HG03066 (cell line): Measurements from ENCODE around the gene MARCHF9.

Experiments used
- ATAC-seq: cut with Tn5 transposase; IDR thresholded peaks from one replicate; pipeline ENCODE4 v1.9.1; 2021; ENCODE audit warnings: low read depth; ENCODE audit not compliant: unreplicated experiment

The MARCHF9 gene

DNA sequence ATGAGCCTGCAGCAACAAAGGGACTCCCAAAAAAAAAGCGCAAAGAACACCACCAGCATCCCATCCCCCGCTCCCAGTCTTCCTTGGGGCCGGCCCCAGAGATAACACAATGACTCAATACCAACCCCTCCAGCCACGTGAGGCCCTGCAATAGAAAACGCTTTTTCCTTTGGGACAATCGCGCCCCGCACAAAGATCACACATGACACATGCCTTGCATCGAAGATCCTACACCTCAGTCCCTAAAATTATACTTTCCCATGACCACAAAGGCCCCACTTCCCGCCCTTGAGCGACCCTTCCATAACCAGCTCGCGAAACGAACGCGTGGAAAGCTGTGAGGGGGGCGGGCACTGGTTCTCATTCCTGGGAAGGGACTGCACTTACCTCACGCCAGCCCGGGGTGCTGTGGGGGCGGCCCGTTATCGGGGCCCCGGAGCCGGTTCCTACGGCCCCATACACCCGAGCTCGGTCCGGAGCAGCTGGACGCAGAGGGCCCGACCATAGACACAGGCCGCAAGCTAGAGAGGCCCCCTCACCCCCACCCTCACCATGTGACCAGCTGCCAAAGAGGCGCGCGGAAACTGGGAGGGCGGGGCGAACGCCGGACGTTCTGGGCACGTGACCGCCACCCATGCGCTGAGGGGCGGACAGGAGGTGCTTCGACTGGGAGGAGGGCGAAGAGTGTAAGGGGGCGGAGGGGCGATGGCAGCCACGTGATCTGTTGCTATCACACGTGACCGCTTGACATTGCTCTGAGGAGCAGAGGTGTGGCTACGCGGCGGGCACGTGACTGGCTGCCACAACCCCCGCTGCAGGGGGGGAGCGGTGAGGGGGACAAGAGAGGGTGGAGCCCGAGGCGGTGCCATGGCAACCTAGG is 2.9 kb upstream of the MARCHF9 start, which contains the start of gene CDK4:
Gene CDK4 (minus strand): TSS at position 523 of the 880 bp plus-strand sequence. CDS start 593 bp downstream, outside the sequence.
- ATAC-seq: peak; percentile 62

DNA sequence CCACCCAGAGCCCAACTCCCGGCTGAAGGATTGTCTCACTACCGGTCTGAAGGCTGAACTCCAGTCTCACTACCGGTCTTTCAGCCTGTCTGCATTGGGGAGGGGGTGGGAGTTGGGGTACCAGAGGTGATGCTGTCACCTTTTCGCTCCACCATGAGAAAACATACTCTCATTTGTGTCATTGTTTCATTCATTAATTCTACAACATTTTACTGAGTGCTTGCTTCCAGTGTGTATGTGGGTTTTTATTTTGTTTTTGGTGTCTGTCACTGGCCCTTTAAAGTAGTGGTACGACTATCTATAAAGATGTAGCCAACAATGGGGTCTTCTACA is 2.3 kb upstream of the MARCHF9 start:
- ATAC-seq: no peak

DNA sequence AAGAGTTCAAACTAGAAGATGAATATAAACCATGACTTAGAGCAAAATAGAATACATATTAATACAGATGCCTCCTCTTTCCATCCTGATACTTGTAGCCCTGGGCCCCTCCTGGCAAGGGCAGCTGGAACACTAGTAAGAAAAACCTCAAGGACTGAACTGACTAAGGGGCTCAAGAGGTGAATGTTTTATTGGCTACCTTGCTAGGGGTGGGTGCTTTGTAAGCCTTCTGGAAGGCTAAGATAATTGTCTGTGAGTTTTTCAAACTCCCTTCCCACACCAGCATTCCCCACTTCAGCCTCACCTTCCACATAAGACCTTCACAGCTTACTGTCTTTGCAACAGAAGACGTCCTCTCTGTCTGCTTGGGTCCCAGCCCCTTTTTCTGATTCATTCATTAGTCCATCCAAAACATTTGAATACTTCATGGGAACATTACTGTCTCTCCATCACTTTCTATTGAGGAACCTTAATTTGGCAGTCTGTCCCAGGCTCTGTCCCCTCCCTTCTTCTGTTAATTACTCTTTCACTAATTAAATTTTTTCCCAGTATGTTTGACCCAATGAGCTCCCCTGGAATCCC is 1.1 kb upstream of the MARCHF9 start:
- no peak for ATAC-seq

DNA sequence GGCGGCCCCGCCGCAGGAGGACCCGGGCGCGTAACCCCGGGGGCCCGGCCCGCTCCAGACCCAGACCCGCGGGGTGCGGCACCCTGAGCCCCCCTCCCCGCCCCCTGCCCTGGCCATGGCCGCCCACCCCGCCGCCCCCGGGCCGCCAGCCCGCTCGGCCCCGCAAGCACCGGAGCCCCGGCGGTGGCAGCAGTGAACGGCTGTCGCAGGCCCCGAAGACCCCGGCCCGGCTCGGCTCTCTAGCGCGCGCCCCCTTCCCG is 221 bp downstream of the MARCHF9 start:
- no peak for ATAC-seq

DNA sequence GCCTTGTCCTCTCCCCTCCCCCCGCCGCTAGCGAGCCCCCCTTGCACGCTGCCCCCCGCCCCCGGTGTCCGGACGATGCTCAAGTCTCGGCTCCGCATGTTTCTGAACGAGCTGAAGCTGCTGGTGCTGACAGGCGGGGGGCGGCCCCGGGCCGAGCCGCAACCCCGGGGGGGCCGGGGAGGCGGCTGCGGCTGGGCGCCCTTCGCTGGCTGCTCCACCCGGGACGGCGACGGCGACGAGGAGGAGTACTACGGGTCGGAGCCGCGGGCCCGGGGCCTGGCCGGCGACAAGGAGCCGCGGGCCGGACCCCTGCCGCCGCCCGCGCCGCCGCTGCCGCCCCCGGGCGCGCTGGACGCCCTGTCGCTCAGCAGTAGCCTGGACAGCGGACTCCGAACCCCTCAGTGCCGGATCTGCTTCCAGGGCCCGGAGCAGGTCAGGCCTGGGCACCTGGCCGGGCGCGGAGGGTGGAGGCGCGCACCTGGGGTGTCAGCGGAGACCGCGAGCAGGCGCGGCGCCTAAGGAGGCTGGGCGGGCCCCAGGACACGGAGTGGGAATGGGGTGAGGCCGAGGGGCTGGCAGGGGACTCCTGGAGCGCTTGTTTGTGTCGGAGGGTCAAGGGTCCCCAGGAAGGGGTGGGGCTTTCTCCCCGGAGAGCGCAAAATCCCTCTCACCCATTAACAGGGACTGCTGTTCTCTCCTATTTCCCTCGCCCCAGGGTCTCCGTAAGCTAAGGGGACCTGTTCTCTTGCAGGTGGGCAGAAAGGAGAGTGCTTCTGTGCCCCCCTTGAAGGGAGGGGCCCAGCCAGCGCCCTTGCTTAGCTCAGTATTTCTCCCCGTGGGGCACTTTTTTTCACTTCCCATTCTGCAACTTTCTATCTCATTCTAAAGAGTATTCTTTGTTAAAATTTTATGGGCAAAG is 810 bp downstream of the MARCHF9 start:
- ATAC-seq: no peak

DNA sequence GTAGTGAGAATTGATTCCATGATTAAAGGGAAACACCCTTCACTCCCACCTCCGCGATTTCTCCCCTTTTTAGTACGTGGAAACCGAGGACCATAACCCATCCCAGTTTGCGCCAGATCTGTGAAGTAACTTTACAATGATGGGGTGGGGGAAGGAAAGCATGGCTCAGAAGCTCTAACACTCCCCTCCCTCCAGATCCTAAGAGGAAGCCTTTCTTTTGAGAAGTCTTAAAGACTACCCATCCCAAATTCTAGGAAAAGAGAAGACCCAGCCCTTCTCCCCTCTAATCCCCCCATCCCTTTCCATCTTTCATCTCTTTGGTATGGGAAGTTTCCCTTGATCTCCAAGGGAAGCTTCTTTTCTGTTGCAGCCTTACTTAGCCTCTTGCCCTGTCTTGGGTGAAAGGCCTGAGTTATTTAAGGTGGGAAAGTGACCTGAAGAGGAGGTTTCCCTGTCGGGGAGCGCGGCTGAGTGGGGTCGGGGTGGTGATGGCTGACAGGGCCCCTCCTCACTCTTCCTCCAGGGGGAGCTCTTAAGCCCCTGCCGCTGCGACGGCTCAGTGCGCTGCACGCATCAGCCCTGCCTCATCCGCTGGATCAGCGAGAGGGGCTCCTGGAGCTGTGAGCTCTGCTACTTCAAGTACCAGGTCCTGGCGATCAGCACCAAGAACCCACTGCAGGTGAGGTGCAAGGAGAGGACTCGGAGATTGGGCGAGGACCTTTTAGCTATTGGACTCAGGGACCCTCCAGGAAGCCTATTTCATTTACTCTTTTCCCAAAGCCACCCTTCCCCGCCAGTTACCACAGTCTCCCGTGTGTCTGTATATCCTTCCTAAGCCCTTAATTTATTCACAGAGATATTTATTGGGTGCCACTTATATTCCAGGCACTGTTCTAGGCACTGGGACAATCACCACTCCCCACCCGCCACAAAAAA is 1.8 kb downstream of the MARCHF9 start:
- no peak for ATAC-seq

DNA sequence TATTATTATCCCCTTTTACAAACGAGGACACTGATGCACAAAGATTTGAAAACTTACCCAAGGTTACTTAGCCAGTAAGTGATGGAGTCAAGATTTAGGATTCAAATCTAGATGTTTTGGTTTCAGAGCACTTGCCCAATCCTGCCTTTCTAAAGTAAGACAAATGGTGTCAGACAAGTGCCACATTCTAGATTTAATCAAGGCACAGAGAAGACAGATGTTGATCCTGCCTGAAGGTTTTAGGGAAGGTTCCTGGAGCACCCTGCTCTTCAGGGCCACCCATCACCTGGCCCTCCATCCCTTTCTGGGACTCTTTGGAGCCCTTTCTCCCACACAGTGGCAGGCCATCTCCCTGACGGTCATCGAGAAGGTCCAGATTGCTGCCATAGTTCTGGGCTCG is 2.9 kb downstream of the MARCHF9 start:
- no peak for ATAC-seq

DNA sequence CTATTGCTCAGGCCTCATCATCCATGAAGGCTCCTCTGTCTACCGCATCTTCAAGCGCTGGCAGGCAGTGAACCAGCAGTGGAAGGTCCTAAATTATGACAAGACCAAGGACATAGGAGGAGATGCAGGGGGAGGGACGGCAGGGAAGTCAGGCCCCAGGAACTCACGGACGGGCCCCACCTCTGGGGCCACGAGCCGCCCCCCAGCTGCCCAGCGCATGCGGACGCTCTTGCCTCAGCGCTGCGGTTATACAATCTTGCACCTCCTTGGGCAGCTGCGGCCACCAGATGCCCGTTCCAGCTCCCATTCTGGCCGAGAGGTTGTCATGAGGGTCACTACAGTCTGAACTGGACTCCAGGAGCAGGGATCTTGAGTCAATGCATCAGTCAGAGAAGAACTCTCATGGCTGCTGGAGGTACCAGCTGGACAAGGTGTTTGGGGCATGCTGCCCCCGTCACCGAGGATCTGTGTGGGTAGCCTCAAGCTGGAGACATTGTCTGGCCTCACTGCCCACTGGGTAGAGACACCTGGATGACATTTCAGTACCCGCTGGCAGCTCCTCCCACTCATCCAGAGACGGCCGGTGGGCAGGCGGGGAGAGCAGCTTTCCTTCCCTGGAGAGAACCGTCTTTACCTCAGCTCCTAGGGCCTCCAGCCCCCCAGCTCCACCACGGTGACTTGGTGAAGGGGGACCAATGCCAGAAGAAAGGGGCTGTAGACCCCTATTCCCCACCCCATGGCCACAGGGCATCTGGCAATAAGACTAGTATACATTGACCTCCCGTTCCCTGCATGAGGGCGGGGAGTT is 3.9 kb downstream of the MARCHF9 start:
- no peak for ATAC-seq

DNA sequence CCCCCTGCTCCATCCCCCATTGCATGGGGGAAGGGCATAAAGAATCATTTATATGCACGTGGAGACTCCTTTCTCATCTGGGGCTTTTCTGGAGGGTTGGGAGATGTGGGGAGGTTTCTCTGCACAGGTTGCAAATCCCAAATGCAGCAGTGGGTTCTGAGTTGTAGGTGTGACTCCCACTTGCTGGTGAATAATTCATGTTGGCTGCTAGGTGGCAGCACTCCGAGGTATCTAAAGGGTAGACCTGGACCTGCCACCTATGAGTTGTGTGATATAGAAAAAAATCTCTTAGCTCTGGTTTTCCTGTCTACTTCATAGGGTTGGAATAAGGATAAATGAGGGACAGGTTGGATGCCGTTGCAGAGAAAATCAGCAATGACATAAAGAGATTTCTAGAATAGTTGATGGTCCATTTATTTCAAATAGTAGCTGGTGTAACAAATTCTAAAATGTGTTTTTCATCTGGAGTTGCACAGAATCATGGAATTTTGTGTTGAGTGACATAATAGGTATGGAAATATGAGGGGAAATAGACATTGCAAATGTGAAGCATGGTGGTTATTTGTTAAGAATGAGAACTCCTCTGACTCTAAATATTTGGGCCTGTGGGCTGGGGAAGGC is 4.6 kb downstream of the MARCHF9 start:
- no peak for ATAC-seq

DNA sequence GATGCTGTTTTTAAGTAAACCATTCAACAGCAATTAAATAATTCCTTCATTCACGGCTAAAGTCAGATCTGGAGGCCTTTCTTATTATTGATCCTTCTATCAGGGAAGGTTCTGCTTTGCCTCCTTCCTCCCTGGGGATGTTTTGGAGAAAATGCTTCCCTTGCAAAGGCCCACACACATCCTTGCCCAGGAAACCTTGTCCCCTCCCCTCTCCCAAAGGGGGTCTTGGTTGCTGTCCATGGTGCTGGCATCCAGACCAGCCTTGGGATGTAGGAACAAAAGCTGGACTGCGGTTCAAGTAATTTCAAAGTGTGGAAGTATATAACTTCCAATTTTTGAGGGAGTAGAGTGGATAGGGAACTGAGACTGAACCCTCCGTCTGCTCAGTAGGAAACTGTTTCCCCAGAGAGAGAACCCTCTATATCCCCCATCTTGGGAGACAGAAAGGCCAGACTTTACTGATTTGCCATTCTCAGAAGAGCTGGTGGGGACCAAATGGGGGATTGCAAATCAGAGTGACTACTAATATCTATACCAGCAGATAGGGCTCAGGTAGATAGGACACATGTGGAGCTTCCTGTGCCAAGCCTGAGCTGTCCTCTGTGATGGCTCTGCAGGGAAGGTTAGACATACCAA is 5.6 kb downstream of the MARCHF9 start:
- no peak for ATAC-seq

DNA sequence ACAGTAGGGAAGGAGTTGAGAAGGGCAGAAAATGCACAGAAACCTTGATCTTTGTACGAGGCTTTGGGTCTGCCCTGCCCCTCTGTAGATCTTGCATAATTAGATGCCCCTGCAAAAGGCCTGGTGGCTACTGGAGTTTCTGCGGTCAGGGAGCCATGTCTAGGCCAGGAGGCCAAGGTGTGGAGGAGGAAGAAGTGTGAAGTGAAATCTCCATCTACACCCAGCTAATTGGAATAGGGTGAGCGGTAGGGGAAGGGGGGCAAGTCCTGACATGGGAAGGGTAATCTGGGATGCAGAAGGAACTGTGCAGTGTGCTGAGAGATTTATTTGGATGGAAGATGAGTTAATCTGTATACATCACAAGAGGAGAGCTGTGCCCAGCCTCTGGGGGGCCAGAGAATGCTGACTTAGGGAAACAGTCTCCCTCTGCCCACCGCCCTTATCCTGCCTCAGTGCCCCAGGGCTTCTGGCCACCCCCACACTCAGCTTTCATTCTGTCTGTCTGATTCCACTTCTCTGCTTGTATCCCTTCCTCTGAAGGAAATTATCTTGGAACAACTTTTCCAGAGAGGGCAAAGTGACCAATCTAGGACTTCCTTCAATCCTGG is 6.6 kb downstream of the MARCHF9 start:
- no peak for ATAC-seq

DNA sequence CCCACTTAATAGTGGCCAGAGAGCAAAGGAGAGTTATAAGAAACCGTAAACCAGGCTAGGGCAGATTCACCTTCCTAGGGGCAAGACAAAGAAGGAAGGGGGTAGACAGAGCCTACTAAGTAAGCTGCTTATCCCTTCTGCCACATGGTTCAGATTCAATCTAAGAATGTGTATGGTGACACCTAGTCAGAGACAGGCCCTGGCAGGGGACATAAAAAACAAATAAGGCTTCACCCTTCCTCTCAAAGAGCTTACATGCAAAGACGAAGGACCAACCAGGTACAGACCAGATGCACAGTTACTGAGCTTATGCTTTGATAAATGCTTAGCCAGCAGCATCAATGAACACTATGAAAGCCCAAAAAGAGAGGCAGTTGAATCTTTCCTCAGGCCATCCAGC is 7.6 kb downstream of the MARCHF9 start:
- ATAC-seq: no peak

DNA sequence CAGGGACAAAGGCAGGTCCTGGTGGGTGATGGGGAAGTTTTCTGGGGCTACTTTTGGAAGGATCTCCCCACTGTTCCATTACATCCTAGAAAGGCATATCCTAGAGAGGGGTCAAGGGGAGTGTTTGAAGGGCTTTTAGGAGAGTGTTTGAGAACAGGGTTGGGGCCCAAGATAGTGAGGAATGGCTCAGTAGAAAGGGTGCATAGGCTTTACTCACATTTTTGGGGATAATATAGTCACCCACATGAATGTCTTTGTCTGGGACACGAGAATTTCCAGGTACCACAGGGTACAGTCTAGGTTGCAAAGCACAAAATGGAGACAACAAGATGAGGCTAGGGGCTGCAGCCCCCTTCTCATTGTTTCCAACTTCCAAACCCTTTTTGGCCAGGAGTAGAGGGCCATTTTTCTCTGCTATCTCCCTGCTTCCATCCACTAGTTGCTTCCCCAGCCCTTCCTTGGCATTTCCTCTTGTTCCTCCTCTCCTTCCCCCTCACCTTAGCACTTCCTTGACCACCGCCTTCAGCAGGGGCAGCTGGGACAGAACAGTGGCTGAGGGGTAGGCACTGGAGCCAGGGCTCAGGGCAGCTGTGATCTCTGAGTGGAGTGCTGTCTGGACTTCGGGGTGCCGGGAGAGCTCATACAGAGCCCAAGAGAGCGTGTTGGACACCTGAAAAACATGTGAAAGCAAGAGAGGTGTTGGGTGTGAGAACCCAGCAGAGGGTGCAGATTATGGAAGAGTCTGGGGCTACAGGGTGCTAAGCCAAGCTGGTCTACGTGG is 9.2 kb downstream of the MARCHF9 start:
- ATAC-seq: no peak

DNA sequence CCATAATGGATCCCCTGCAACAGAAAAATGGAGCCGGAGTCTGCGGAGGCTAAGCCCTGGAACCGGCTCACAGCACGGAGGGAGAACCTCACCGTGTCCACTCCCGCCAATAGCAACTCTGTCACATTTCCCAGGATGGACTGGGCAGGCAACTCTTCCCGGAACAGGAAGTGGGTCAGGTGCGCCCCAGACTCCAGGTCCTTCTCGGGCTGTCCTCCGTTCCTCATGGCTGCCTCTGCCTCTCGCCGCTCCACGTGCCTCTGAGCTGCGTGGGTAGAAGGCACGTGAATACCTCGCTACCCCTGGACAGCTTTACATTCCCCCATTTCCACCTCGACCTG is 9.7 kb downstream of the MARCHF9 start:
- peak; percentile 15 for ATAC-seq

DNA sequence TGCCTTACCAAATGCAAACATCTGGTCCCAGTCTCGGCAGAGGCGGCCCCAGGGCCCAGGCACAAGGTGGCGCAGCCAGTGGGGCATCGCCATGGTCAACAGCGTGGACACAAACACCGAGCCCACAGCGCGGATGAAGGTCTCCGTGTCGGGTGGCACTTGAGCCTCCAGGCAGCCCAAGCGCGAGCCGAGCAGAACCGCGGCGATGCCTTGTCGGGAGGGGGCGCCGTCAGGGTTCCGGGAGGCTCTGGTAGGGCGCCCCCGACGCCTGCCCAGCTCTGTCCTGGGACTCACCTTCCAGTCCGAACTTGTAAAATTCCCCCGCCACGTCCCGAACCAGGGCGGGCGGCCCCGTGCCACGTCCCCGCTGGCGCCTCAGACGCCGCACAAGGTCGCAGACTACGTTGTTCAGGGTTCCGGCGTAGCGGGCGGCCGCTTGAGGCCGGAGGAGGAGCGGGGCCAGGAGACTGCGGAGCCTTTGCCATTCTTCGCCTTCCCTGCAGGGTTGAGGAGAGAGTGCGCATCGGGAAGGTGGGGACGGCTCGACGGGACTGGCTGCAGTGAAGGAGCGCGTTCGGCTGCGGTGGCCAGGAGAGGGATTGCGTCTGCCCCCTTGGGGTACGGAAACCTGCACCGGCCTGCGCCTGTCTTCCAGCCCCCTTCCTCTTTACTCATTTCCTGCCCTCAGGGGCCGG is 10.2 kb downstream of the MARCHF9 start:
- peak; percentile 46 for ATAC-seq

DNA sequence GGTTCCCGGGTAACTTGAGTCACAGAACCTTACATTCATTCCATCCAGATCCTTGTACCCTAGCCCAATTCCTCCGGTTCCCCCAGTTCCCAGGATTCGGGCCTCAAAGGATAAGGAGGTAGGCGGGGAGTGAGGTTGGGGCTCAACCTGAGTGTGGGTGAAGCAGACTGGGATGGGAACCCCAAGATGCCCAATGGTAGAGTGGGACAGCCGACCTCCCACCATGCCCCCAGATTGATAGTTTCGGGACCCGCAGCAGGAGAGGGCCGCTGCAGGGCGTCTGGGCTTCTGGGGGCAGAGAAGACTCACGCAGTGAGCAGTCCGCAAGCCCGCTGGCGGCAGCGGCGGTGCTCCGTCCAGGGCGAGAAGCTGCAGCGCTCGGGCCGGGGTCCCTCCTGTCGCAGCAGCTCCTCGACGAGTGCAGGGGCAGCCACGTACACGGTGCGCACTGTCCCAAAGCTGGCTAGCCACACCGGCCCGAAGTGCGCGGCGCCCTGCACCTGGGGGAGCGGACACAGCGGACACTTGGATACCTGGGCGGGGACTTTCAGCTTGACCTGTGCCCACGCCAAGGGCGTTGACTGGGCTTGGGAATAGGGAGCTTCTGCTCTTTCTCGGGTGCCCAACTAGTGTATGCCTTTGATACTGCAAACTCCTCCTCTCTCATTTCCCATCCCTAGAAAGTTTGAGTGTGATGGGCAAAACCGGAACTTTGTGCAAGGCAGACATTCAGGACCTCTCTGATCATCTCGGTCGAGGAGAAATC is 11.0 kb downstream of the MARCHF9 start:
- no peak for ATAC-seq
